ENCODE data around the gene RNU5D-1. TPM values are rescaled to one million over a fixed set of nuclear protein-coding genes. Genes with fewer than 3 reads are reported as not detected.

The RNU5D-1 gene
- total RNA-seq, 1 experiment from 2014 or later: not detected

- peaks cover 3% of the 10 kb centered on the region; the same call in 1 of the 2 replicates for H3K27me3 Mint-ChIP-seq (ENCODE audit: low read depth)
- TF ChIP-seq IRF1 (CRISPR knock-in tag; IDR thresholded peaks at IDR 0.05): no peak
- no peak for TF ChIP-seq ZNF425 (CRISPR knock-in tag; conservative IDR thresholded peaks at IDR 0.05)
- TF ChIP-seq NFYB (CRISPR knock-in tag; conservative IDR thresholded peaks at IDR 0.05; ENCODE audit: low read depth): no peak
- no peak for TF ChIP-seq FOXK1 (CRISPR knock-in tag; IDR thresholded peaks at IDR 0.05)
- no peak for TF ChIP-seq CREM (CRISPR knock-in tag; IDR thresholded peaks at IDR 0.05)
- no peak for TF ChIP-seq NFATC4 (CRISPR knock-in tag; IDR thresholded peaks at IDR 0.05)
- no peak for TF ChIP-seq MXD4 (CRISPR knock-in tag; IDR thresholded peaks at IDR 0.05; ENCODE audit: borderline replicate concordance)
- no peak for TF ChIP-seq FOXJ3 (CRISPR knock-in tag; IDR thresholded peaks at IDR 0.05; ENCODE audit: borderline replicate concordance)
- no peak for TF ChIP-seq ATF6 (CRISPR knock-in tag; IDR thresholded peaks at IDR 0.05)
- TF ChIP-seq TEAD1 (CRISPR knock-in tag; IDR thresholded peaks at IDR 0.05): no peak
- TF ChIP-seq MAX (CRISPR knock-in tag; IDR thresholded peaks at IDR 0.05): no peak
- no peak for TF ChIP-seq RORB (CRISPR knock-in tag; IDR thresholded peaks at IDR 0.05)
- no peak for TF ChIP-seq E2F4 (CRISPR knock-in tag; IDR thresholded peaks at IDR 0.05; ENCODE audit: borderline replicate concordance, low read depth)
- no peak for TF ChIP-seq OVOL2 (CRISPR knock-in tag; IDR thresholded peaks at IDR 0.05; ENCODE audit: borderline replicate concordance)
- no peak overlapping the region for H3K4me3 Mint-ChIP-seq
- H3K27ac Mint-ChIP-seq: no peak overlapping the region
- H3K9me3 Mint-ChIP-seq: no peaks in the 10 kb centered on the region
- ChIA-PET CTCF (interaction anchor here (0.9 to 1.3 kb wide), 3 partner anchors 9 to 44 kb away, joined by 3 to 4 read pairs (median 3); no protein-coding TSS in a partner anchor), POLR2A (no interaction called here)
- no peak for ATAC-seq
- no peak for DNase-seq (ENCODE audit: low spot score)
- H3K36me3 Mint-ChIP-seq: no peaks in the 10 kb centered on the region
- no peaks in the 10 kb centered on the region for H3K4me1 Mint-ChIP-seq
Measured at GRCh38 chr1:44696789-44697345, 34.1 kb downstream of the RNU5D-1 start.

- ChIA-PET CTCF (interaction anchor here (0.9 to 1.3 kb wide), 3 partner anchors 10 to 43 kb away, joined by 3 to 4 read pairs (median 3); no protein-coding TSS in a partner anchor), POLR2A (no interaction called here)
- ATAC-seq (no peak), DNase-seq (ENCODE audit: low spot score) (no peak)
- H3K27ac Mint-ChIP-seq: no peak overlapping the region
- no peak overlapping the region for H3K4me3 Mint-ChIP-seq
- no peaks in the 10 kb centered on the region for H3K4me1 Mint-ChIP-seq
- no peaks in the 10 kb centered on the region for H3K36me3 Mint-ChIP-seq
- peaks cover 3% of the 10 kb centered on the region; the same call in 1 of the 2 replicates for H3K27me3 Mint-ChIP-seq (ENCODE audit: low read depth)
- no peaks in the 10 kb centered on the region for H3K9me3 Mint-ChIP-seq
- TF ChIP-seq CREB1 (CRISPR knock-in tag; IDR thresholded peaks at IDR 0.05) (no peak), NR3C1 (CRISPR knock-in tag; conservative IDR thresholded peaks at IDR 0.05; ENCODE audit: low read depth) (no peak), PRDM15 (CRISPR knock-in tag; IDR thresholded peaks at IDR 0.05) (no peak), GABPB1 (CRISPR knock-in tag; IDR thresholded peaks at IDR 0.05) (no peak), ETV6 (CRISPR knock-in tag; IDR thresholded peaks at IDR 0.05) (no peak), NFE2L1 (CRISPR knock-in tag; IDR thresholded peaks at IDR 0.05) (no peak), ZBTB43 (CRISPR knock-in tag; IDR thresholded peaks at IDR 0.05) (no peak), ATF6 (CRISPR knock-in tag; IDR thresholded peaks at IDR 0.05) (no peak), CREM (CRISPR knock-in tag; IDR thresholded peaks at IDR 0.05) (no peak), JAZF1 (CRISPR knock-in tag; IDR thresholded peaks at IDR 0.05) (no peak)
Measured at GRCh38 chr1:44696101-44696500, 34.9 kb downstream of the RNU5D-1 start.
